Lung (tissue), 12 donors: Measurements from ENCODE around the gene MAD2L1. TPM values are rescaled to one million over a fixed set of nuclear protein-coding genes. Genes with fewer than 3 reads are reported as not detected.

ENCODE experiments used
- ATAC-seq: fragments of 200-7000 bp; cut with Tn5 transposase; one replicate; pipeline ENCODE4 v1.9.1; 2020; ENCODE audit warnings: moderate number of reproducible peaks; ENCODE audit not compliant: insufficient read depth, low FRiP score
- DNase-seq, 3 donors: peaks; one replicate each; pipeline ENCODE4 v3.0.0-alpha.2; 2013 to 2017
- H3K27ac ChIP-seq, 2 donors: one replicate each; pipeline ENCODE4 v1.5.1; 2013; ENCODE audit warnings: mild to moderate bottlenecking in 2 of 2, moderate library complexity in 2 of 2, control low read depth in 1 of 2, inconsistent platforms in 1 of 2, low read depth in 1 of 2, low read length in 1 of 2
- H3K27me3 ChIP-seq, 3 donors: one replicate each; pipeline ENCODE4 v1.5.1; 2013; ENCODE audit warnings: low read length in 2 of 3; ENCODE audit not compliant: control insufficient read depth in 3 of 3, insufficient read depth in 3 of 3
- H3K36me3 ChIP-seq, 4 donors: one replicate each; pipeline ENCODE4 v1.5.1; 2013; ENCODE audit warnings: low read length in 4 of 4, mild to moderate bottlenecking in 1 of 4, moderate library complexity in 1 of 4; ENCODE audit not compliant: control insufficient read depth in 4 of 4, insufficient read depth in 4 of 4
- H3K4me1 ChIP-seq, 5 donors: one replicate each; pipeline ENCODE4 v1.5.1; 2013; ENCODE audit warnings: low read length in 5 of 5, mild to moderate bottlenecking in 2 of 5, moderate library complexity in 1 of 5; ENCODE audit not compliant: control insufficient read depth in 5 of 5, insufficient read depth in 5 of 5
- H3K4me3 ChIP-seq: one replicate; pipeline ENCODE4 v1.5.1; 2013; ENCODE audit warnings: mild to moderate bottlenecking, control low read depth, moderate library complexity
- H3K9ac ChIP-seq, 2 donors: one replicate each; pipeline ENCODE4 v1.5.1; 2013; ENCODE audit warnings: low read length in 2 of 2, control low read depth in 1 of 2; ENCODE audit not compliant: insufficient read depth in 1 of 2
- H3K9me3 ChIP-seq, 4 donors: one replicate each; pipeline ENCODE4 v1.5.1; 2013; ENCODE audit warnings: low read length in 3 of 4, mild to moderate bottlenecking in 1 of 4, moderate library complexity in 1 of 4; ENCODE audit not compliant: control insufficient read depth in 4 of 4, insufficient read depth in 3 of 4
- CTCF ChIP-seq: IDR thresholded peaks from 2 replicates; pipeline ENCODE4 v1.5.1; 2012; ENCODE audit warnings: mild to moderate bottlenecking; ENCODE audit errors: control extremely low read depth, extremely low read depth
- WGBS, 2 donors: extraction: QIAGEN DNeasy Blood & Tissue Kit; methylation state at CpG; one replicate each; pipeline ENCODE4 v1.1.7; 2013; 5-methylcytosine and 5-hydroxymethylcytosine counted together
- polyA plus RNA-seq, 2 donors: library from polyadenylated mRNA; stranded (reverse); fragments of 200-250 nt; gene quantifications; one replicate each; pipeline ENCODE4 v1.2.1, GENCODE V29; 2013
- total RNA-seq, 2 donors: library from RNA; depleted of rRNA in 1 of 2; stranded (reverse); fragments of >200 nt in 1 of 2; gene quantifications; one replicate each; pipeline ENCODE4 v1.2.1, GENCODE V29; 2014 to 2021
- donor health status: control.
- donor health status: control.
- donor health status: Bipolar disorder and iron deficiency.
- donor health status: healthy.
- donor health status: DM: yes; HTN: yes; CAD: no.

The MAD2L1 gene
- total and polyA plus RNA-seq, 4 donors, result 2.3 to 5.9 (median 2.8) TPM

GRCh38 chr4:120018786-120019185, 47.9 kb downstream of the MAD2L1 start:
- Histone ChIP-seq H3K9ac (no peak overlapping the region), H3K9me3 (no peaks in the 10 kb centered on the region), H3K27ac (no peak overlapping the region), H3K36me3 (no peaks in the 10 kb centered on the region), H3K4me3 (no peak overlapping the region), H3K4me1 (no peaks in the 10 kb centered on the region), H3K27me3 (no peaks in the 10 kb centered on the region)
- WGBS, 2 donors, result 96 to 100% methylated on average over 1 of the region's 1 CpG
- ATAC-seq (no peak), DNase-seq (no peak)
- TF ChIP-seq CTCF, result no peak

DNA sequence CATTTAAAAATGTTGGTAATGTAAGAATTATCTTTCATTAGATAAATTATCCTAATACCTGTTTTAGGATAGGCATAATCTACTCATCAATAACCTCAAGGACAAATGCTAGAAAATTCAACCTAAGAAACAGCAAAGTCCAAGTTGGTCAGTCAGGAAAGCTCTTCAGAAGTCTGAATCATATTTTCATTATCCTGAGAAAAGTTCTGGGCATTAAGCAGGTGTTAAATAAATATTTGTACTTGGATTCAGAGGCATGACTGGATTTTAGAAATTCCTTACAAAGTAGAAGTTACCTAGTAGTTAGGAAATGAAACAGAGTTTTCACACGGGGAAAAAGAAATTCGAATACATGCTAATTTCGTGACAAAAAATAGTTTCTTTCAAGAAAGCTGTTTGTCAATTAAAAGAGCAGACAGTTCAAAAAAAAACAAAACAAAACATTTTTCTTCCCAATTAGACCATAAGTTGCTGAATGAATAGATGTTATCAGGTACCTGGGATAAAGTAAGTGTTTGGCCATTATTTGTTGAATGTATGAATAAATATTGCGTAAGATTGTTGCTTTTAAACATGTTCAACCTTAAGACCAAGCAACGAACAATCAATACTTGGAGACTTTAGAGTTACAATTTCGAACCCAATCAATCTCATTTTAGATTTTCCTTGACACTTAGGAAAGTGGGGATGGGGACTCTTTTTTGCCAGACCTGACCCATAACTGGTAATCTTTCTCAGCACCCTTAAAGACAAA, 48.5 kb downstream of the MAD2L1 start:
- 84 to 85% methylated on average over 6 of the region's 6 CpGs for WGBS, 2 donors
- DNase-seq (no peak), ATAC-seq (no peak)
- Histone ChIP-seq H3K27me3 (no peaks in the 10 kb centered on the region), H3K9me3 (no peaks in the 10 kb centered on the region), H3K36me3 (no peaks in the 10 kb centered on the region), H3K4me3 (no peak overlapping the region), H3K27ac (no peak overlapping the region), H3K9ac (no peak overlapping the region), H3K4me1 (no peaks in the 10 kb centered on the region)
- TF ChIP-seq CTCF, result no peak

DNA sequence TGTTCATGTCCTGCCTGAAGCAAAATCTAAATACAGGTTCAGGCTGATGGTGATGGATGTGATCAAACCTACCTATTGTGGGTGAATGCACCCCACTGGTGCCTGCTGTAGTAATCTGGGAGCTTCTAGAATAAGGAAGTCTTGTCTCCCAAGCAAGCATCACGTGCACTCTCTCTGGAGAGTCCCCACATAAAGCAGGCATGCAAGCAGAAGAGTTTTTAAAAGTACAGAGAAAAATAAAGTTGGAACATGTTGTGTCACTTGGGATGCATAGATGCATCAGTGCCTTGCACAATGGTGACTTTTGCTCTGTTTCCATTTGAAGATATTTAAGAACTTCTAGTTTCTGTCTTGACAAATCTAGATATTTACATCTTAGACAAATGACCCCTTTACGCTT, 54.9 kb downstream of the MAD2L1 start:
- no peaks in the 10 kb centered on the region for H3K9me3 ChIP-seq
- no peak for DNase-seq
- H3K27me3 ChIP-seq, result no peaks in the 10 kb centered on the region
- no peak for TF ChIP-seq CTCF
- peaks cover 0 to 9% (median 6%) of the 10 kb centered on the region in 5 donors for H3K4me1 ChIP-seq
- no peak overlapping the region for H3K27ac ChIP-seq
- 83 to 84% methylated on average over 2 of the region's 2 CpGs for WGBS, 2 donors
- H3K9ac ChIP-seq, result no peak overlapping the region
- no peak for ATAC-seq
- H3K36me3 ChIP-seq, result no peaks in the 10 kb centered on the region
- H3K4me3 ChIP-seq, result no peak overlapping the region

GRCh38 chr4:120010646-120011045, 56.0 kb downstream of the MAD2L1 start:
- no peak for DNase-seq
- WGBS, 2 donors, result 93 to 95% methylated on average over 4 of the region's 4 CpGs
- no peak overlapping the region for H3K9ac ChIP-seq
- peaks cover 0 to 11% (median 6%) of the 10 kb centered on the region in 5 donors for H3K4me1 ChIP-seq
- H3K27me3 ChIP-seq, result no peaks in the 10 kb centered on the region
- no peaks in the 10 kb centered on the region for H3K9me3 ChIP-seq
- no peak overlapping the region for H3K27ac ChIP-seq
- TF ChIP-seq CTCF, result no peak
- no peak for ATAC-seq
- no peak overlapping the region for H3K4me3 ChIP-seq
- H3K36me3 ChIP-seq, result no peaks in the 10 kb centered on the region
